Breast epithelium (tissue), 4 donors: ENCODE results near the gene CFTR. TPM values are rescaled to one million over a fixed set of nuclear protein-coding genes. Genes with fewer than 3 reads are reported as not detected.
"Not testable (repeated sequence)": the region's sequence is repeated elsewhere in the genome, so short reads cannot be mapped to it uniquely, and the experiment has no call there.

Experiments
- DNase-seq, 2 donors: peaks; one replicate each; pipeline ENCODE4 v3.0.0-alpha.2; 2019; ENCODE audit warnings: low spot score in 2 of 2
- H3K27ac ChIP-seq, 2 donors: fragments of 200-600 bp; sonication (generic) in 1 of 2; one replicate each; pipeline ENCODE4 v1.5.1; 2016 to 2019; ENCODE audit warnings: mild to moderate bottlenecking in 1 of 2
- H3K27me3 ChIP-seq, 2 donors: fragments of 200-600 bp; sonication (generic) in 1 of 2; one replicate each; pipeline versions ENCODE4 v1.5.1 to v1.6.0; 2017 to 2019; ENCODE audit warnings: control low read depth in 1 of 2, mild to moderate bottlenecking in 1 of 2
- H3K36me3 ChIP-seq: fragments of 200-600 bp; one replicate; pipeline ENCODE4 v1.5.1; 2019
- H3K4me1 ChIP-seq, 2 donors: fragments of 200-600 bp; sonication (generic); one replicate each; pipeline ENCODE4 v1.5.1; 2016 to 2019; ENCODE audit warnings: control low read depth in 1 of 2
- H3K4me3 ChIP-seq, 3 donors: fragments of 200-600 bp; sonication (generic); 1 replicate in 2 of 3; 2 replicates in 1 of 3; pipeline ENCODE4 v1.5.1; 2016 to 2019; ENCODE audit warnings: mild to moderate bottlenecking in 3 of 3, moderate library complexity in 2 of 3
- H3K9me3 ChIP-seq, 2 donors: fragments of 200-600 bp; sonication (generic) in 1 of 2; one replicate each; pipeline ENCODE4 v1.5.1; 2016 to 2019; ENCODE audit warnings: control low read depth in 1 of 2
- CTCF ChIP-seq, 3 donors: fragments of 450-650 bp; IDR thresholded peaks; one replicate each; pipeline ENCODE4 v1.5.1; 2016 to 2017; ENCODE audit warnings: antibody characterized with exemption in 3 of 3, mild to moderate bottlenecking in 3 of 3, moderate library complexity in 3 of 3
- POLR2A ChIP-seq: fragments of 450-650 bp; IDR thresholded peaks from one replicate; pipeline ENCODE4 v1.6.1; 2016; ENCODE audit warnings: antibody characterized with exemption, mild to moderate bottlenecking, moderate library complexity
- POLR2AphosphoS5 ChIP-seq, 3 donors: sonication (generic); formaldehyde crosslinking; IDR thresholded peaks; one replicate each; pipeline ENCODE4 v1.6.1; 2017; ENCODE audit warnings: antibody characterized with exemption in 3 of 3
- intact Hi-C: fragments of 100-400 bp; cut with DNase I; formaldehyde crosslinking; loops from one replicate; pipeline ENCODE4 v1.15.1; 2023; ENCODE audit warnings: low total_unique reads
- total RNA-seq, 3 donors: library from RNA; depleted of rRNA; stranded (reverse); fragments of >200 nt; gene quantifications; one replicate each; pipeline ENCODE4 v1.1.0, GENCODE V29; 2016

Gene CFTR
- total RNA-seq, 3 donors from 2014 or later, result 1.3 to 16.4 TPM; not detected in 1

- Histone ChIP-seq H3K27ac (no peak overlapping the region), H3K9me3 (no peaks in the 10 kb centered on the region), H3K4me3 (no peak overlapping the region), H3K4me1 (no peaks in the 10 kb centered on the region), H3K36me3 (no peaks in the 10 kb centered on the region), H3K27me3 (no peaks in the 10 kb centered on the region)
- TF ChIP-seq POLR2A, result no peak
- TF ChIP-seq CTCF (IDR thresholded peaks at IDR 0.05), result no peak
- intact Hi-C loops, result no loop called here
- no peak for DNase-seq
Observed at GRCh38 chr7:117692338-117692737, 212.5 kb downstream of the CFTR start.

- H3K9me3 ChIP-seq, result no peaks in the 10 kb centered on the region
- H3K36me3 ChIP-seq, result no peaks in the 10 kb centered on the region
- H3K4me3 ChIP-seq, result no peak overlapping the region
- no peaks in the 10 kb centered on the region for H3K4me1 ChIP-seq
- H3K27me3 ChIP-seq, result no peaks in the 10 kb centered on the region
- no peak for DNase-seq
- TF ChIP-seq POLR2AphosphoS5 (IDR thresholded peaks at IDR 0.05), result no peak
- no peak for TF ChIP-seq POLR2A
- no peak for TF ChIP-seq CTCF (IDR thresholded peaks at IDR 0.05)
- H3K27ac ChIP-seq, result no peak overlapping the region
- intact Hi-C loops, result no loop called here
Observed at GRCh38 chr7:117698018-117698417, 218.2 kb downstream of the CFTR start.

- Histone ChIP-seq H3K27me3 (no peaks in the 10 kb centered on the region), H3K4me3 (no peak overlapping the region), H3K4me1 (no peaks in the 10 kb centered on the region), H3K9me3 (no peaks in the 10 kb centered on the region), H3K27ac (no peak overlapping the region), H3K36me3 (no peaks in the 10 kb centered on the region)
- intact Hi-C loops, result no loop called here
- no peak for TF ChIP-seq POLR2AphosphoS5 (IDR thresholded peaks at IDR 0.05)
- TF ChIP-seq POLR2A, result no peak
- TF ChIP-seq CTCF (IDR thresholded peaks at IDR 0.05), result no peak
- DNase-seq, result no peak
Observed at GRCh38 chr7:117704063-117704462, 224.2 kb downstream of the CFTR start.

- no peak overlapping the region for H3K4me3 ChIP-seq
- intact Hi-C loops, result no loop called here
- no peak for DNase-seq
- no peaks in the 10 kb centered on the region for H3K27me3 ChIP-seq
- no peaks in the 10 kb centered on the region for H3K4me1 ChIP-seq
- H3K9me3 ChIP-seq, result no peaks in the 10 kb centered on the region
- TF ChIP-seq POLR2AphosphoS5 (IDR thresholded peaks at IDR 0.05) (no peak), POLR2A (no peak), CTCF (IDR thresholded peaks at IDR 0.05) (no peak)
- H3K36me3 ChIP-seq, result no peaks in the 10 kb centered on the region
- no peak overlapping the region for H3K27ac ChIP-seq
Observed at GRCh38 chr7:117705630-117706029, 225.8 kb downstream of the CFTR start.

- no peaks in the 10 kb centered on the region for H3K9me3 ChIP-seq
- H3K4me1 ChIP-seq, result no peaks in the 10 kb centered on the region
- no peak overlapping the region for H3K4me3 ChIP-seq
- H3K36me3 ChIP-seq, result no peaks in the 10 kb centered on the region
- no peaks in the 10 kb centered on the region for H3K27me3 ChIP-seq
- no peak for DNase-seq
- intact Hi-C loops, result no loop called here
- H3K27ac ChIP-seq, result no peak overlapping the region
- no peak for TF ChIP-seq POLR2AphosphoS5 (IDR thresholded peaks at IDR 0.05)
- no peak for TF ChIP-seq POLR2A
Observed at GRCh38 chr7:117706210-117706609, 226.4 kb downstream of the CFTR start.

GRCh38 chr7:117707080-117707479, 227.3 kb downstream of the CFTR start:
- no peaks in the 10 kb centered on the region for H3K9me3 ChIP-seq
- H3K4me1 ChIP-seq, result no peaks in the 10 kb centered on the region
- no peaks in the 10 kb centered on the region for H3K36me3 ChIP-seq
- no peak overlapping the region for H3K4me3 ChIP-seq
- DNase-seq, result no peak
- H3K27ac ChIP-seq, result no peak overlapping the region
- intact Hi-C loops, result no loop called here
- TF ChIP-seq POLR2AphosphoS5 (IDR thresholded peaks at IDR 0.05), result no peak
- no peak for TF ChIP-seq POLR2A
- no peak for TF ChIP-seq CTCF (IDR thresholded peaks at IDR 0.05)
- no peaks in the 10 kb centered on the region for H3K27me3 ChIP-seq

- H3K4me1 ChIP-seq, H3K4me3 ChIP-seq, H3K27ac ChIP-seq, H3K9me3 ChIP-seq, intact Hi-C loops, H3K36me3 ChIP-seq, DNase-seq, H3K27me3 ChIP-seq: not testable (repeated sequence)
Observed at GRCh38 chr7:117708173-117708572, 228.3 kb downstream of the CFTR start.
